Measurements from ENCODE around the gene TPBG.

TPBG gene

GRCh38 chr6:82396964-82397751 is 33.5 kb downstream of the TPBG start:
- H3K4me3 ChIP-seq: no peak overlapping the region
- no peak for TF ChIP-seq CTCF (IDR thresholded peaks at IDR 0.05)
- H3K27ac ChIP-seq: no peak overlapping the region
- DNase-seq (ENCODE audit: low spot score): no peak

GRCh38 chr6:82397962-82398692 is 34.5 kb downstream of the TPBG start:
- H3K4me3 ChIP-seq: no peak overlapping the region
- no peak overlapping the region for H3K27ac ChIP-seq
- TF ChIP-seq CTCF (IDR thresholded peaks at IDR 0.05): no peak
- no peak for DNase-seq (ENCODE audit: low spot score)

GRCh38 chr6:82408952-82409431 is 45.4 kb downstream of the TPBG start:
- H3K4me3 ChIP-seq: no peak overlapping the region
- no peak for DNase-seq (ENCODE audit: low spot score)
- TF ChIP-seq CTCF (IDR thresholded peaks at IDR 0.05): no peak
- H3K27ac ChIP-seq: no peak overlapping the region

- H3K4me3 ChIP-seq: no peak overlapping the region
- H3K27ac ChIP-seq: no peak overlapping the region
- no peak for DNase-seq (ENCODE audit: low spot score)
- no peak for TF ChIP-seq CTCF (IDR thresholded peaks at IDR 0.05)
These were observed 46.6 kb downstream of the TPBG start for GRCh38 chr6:82410151-82410648.

GRCh38 chr6:82413868-82414267 is 50.3 kb downstream of the TPBG start:
- H3K27ac ChIP-seq: no peak overlapping the region
- TF ChIP-seq CTCF (IDR thresholded peaks at IDR 0.05): no peak
- no peak overlapping the region for H3K4me3 ChIP-seq
- DNase-seq (ENCODE audit: low spot score): no peak

- Histone ChIP-seq H3K27ac (no peak overlapping the region), H3K4me3 (no peak overlapping the region)
- no peak for TF ChIP-seq CTCF (IDR thresholded peaks at IDR 0.05)
- no peak for DNase-seq (ENCODE audit: low spot score)
These were observed 52.2 kb downstream of the TPBG start for GRCh38 chr6:82415820-82416219.
